NB4 (cell line): ENCODE results near the gene METTL18.

Experiments
- DNase-seq: peaks from one replicate; pipeline ENCODE4 v3.0.0; 2010; ENCODE audit warnings: low read depth
- H3K4me3 ChIP-seq: one replicate; pipeline ENCODE4 v1.5.1; 2011; ENCODE audit warnings: mild to moderate bottlenecking, low read depth, low read length, moderate library complexity
- CTCF ChIP-seq: IDR thresholded peaks from one replicate; pipeline ENCODE4 v1.5.1; 2012; ENCODE audit warnings: low read depth, low read length
- MAX ChIP-seq: IDR thresholded peaks from 2 replicates; pipeline ENCODE4 v1.6.1; 2011; ENCODE audit warnings: low read depth, low read length
- MYC ChIP-seq: IDR thresholded peaks from 2 replicates; pipeline ENCODE4 v1.6.1; 2011; ENCODE audit warnings: low read depth, low read length
- POLR2A ChIP-seq: IDR thresholded peaks from 2 replicates; pipeline ENCODE4 v1.6.1; 2011; ENCODE audit warnings: mild to moderate bottlenecking; ENCODE audit not compliant: insufficient read length; ENCODE audit errors: extremely low read depth

Gene METTL18

GRCh38 chr1:169833179-169833901 is 38.6 kb upstream of the METTL18 start:
- TF ChIP-seq POLR2A (no peak), MYC (no peak), MAX (no peak), CTCF (no peak)
- no peak for DNase-seq
- no peak overlapping the region for H3K4me3 ChIP-seq

GRCh38 chr1:169829671-169830070 is 35.0 kb upstream of the METTL18 start:
- TF ChIP-seq POLR2A: no peak
- no peak for TF ChIP-seq MAX
- TF ChIP-seq CTCF: no peak
- no peak for TF ChIP-seq MYC
- H3K4me3 ChIP-seq: no peak overlapping the region
- no peak for DNase-seq

GRCh38 chr1:169824153-169824552 is 29.4 kb upstream of the METTL18 start:
- no peak overlapping the region for H3K4me3 ChIP-seq
- TF ChIP-seq MYC: no peak
- no peak for DNase-seq

GRCh38 chr1:169821500-169821899 is 26.8 kb upstream of the METTL18 start:
- H3K4me3 ChIP-seq: no peak overlapping the region
- TF ChIP-seq MYC: no peak
- no peak for TF ChIP-seq MAX
- TF ChIP-seq POLR2A: no peak
- no peak for TF ChIP-seq CTCF

GRCh38 chr1:169816617-169817016 is 21.9 kb upstream of the METTL18 start:
- DNase-seq: no peak
- H3K4me3 ChIP-seq: no peak overlapping the region
- TF ChIP-seq POLR2A (no peak), MAX (no peak), CTCF (no peak), MYC (no peak)

More at GRCh38 chr1:169821500-169821899, 26.8 kb upstream of the METTL18 start:
- no peak for DNase-seq

GRCh38 chr1:169814265-169814664 is 19.6 kb upstream of the METTL18 start:
- no peak for DNase-seq
- no peak overlapping the region for H3K4me3 ChIP-seq
- TF ChIP-seq MAX: no peak
- no peak for TF ChIP-seq MYC
- no peak for TF ChIP-seq POLR2A
- TF ChIP-seq CTCF: no peak
